ENCODE data around the gene FTO. TPM values are rescaled to one million over a fixed set of nuclear protein-coding genes. Genes with fewer than 3 reads are reported as not detected.

FTO gene
- total and polyA plus RNA-seq, 2 experiments from 2014 or later: 46.8 to 77.7 TPM

- H3K9me2 ChIP-seq (replicated peaks; ENCODE audit: insufficient read depth): no peaks in the 10 kb centered on the region
- peaks cover 24% of the 10 kb centered on the region for H3K4me1 ChIP-seq (ENCODE audit: insufficient read depth)
- TF ChIP-seq EZH2phosphoT487 (IDR thresholded peaks at IDR 0.05; ENCODE audit: low read depth, severe bottlenecking, unreplicated experiment): no peak
- TF ChIP-seq CTCF (IDR thresholded peaks at IDR 0.05; ENCODE audit: poor library complexity): no peak
- no peak for TF ChIP-seq EZH2 (IDR thresholded peaks at IDR 0.05; ENCODE audit: borderline replicate concordance)
- H3K4me3 ChIP-seq: no peak overlapping the region
- H3K36me3 ChIP-seq (replicated peaks; ENCODE audit: insufficient read depth, low read depth): no peaks in the 10 kb centered on the region
- no peaks in the 10 kb centered on the region for H3K9me3 ChIP-seq (ENCODE audit: low read depth)
- no peaks in the 10 kb centered on the region for H3K79me2 ChIP-seq
- no peak overlapping the region for H2AFZ ChIP-seq
- H3K4me2 ChIP-seq: no peak overlapping the region
- H4K20me1 ChIP-seq (ENCODE audit: insufficient read depth, poor library complexity, severe bottlenecking): no peaks in the 10 kb centered on the region
- 63% methylated on average over 5 of the region's 5 CpGs for WGBS (ENCODE audit: low lambda C conversion rate, missing lambda C conversion rate)
- DNase-seq (ENCODE audit: low spot score): no peak
- H3K27ac ChIP-seq: no peak overlapping the region
- no peaks in the 10 kb centered on the region for H3K27me3 ChIP-seq
Observed at GRCh38 chr16:54051821-54052220, 347.9 kb downstream of the FTO start.

GRCh38 chr16:54052271-54052670 is 348.3 kb downstream of the FTO start:
- Histone ChIP-seq H3K4me1 (ENCODE audit: insufficient read depth) (peaks cover 24% of the 10 kb centered on the region), H3K27me3 (no peaks in the 10 kb centered on the region), H3K79me2 (no peaks in the 10 kb centered on the region), H3K9me3 (ENCODE audit: low read depth) (no peaks in the 10 kb centered on the region), H3K9me2 (replicated peaks; ENCODE audit: insufficient read depth) (no peaks in the 10 kb centered on the region), H4K20me1 (ENCODE audit: insufficient read depth, poor library complexity, severe bottlenecking) (no peaks in the 10 kb centered on the region), H2AFZ (no peak overlapping the region), H3K36me3 (replicated peaks; ENCODE audit: insufficient read depth, low read depth) (no peaks in the 10 kb centered on the region), H3K27ac (no peak overlapping the region), H3K4me3 (no peak overlapping the region), H3K4me2 (no peak overlapping the region)
- TF ChIP-seq EZH2 (IDR thresholded peaks at IDR 0.05; ENCODE audit: borderline replicate concordance) (no peak), CTCF (IDR thresholded peaks at IDR 0.05; ENCODE audit: poor library complexity) (no peak), EZH2phosphoT487 (IDR thresholded peaks at IDR 0.05; ENCODE audit: low read depth, severe bottlenecking, unreplicated experiment) (no peak)
- DNase-seq (ENCODE audit: low spot score): no peak
- 77% methylated on average over 5 of the region's 5 CpGs for WGBS (ENCODE audit: low lambda C conversion rate, missing lambda C conversion rate)

GRCh38 chr16:54053891-54054820 is 350.2 kb downstream of the FTO start:
- Histone ChIP-seq H4K20me1 (ENCODE audit: insufficient read depth, poor library complexity, severe bottlenecking) (no peaks in the 10 kb centered on the region), H3K79me2 (no peaks in the 10 kb centered on the region), H3K27ac (no peak overlapping the region), H3K27me3 (no peaks in the 10 kb centered on the region), H3K36me3 (replicated peaks; ENCODE audit: insufficient read depth, low read depth) (no peaks in the 10 kb centered on the region), H3K4me2 (no peak overlapping the region), H2AFZ (no peak overlapping the region), H3K9me2 (replicated peaks; ENCODE audit: insufficient read depth) (no peaks in the 10 kb centered on the region), H3K4me1 (ENCODE audit: insufficient read depth) (peaks cover 22% of the 10 kb centered on the region), H3K9me3 (ENCODE audit: low read depth) (no peaks in the 10 kb centered on the region), H3K4me3 (no peak overlapping the region)
- 87% methylated on average over 16 of the region's 16 CpGs for WGBS (ENCODE audit: low lambda C conversion rate, missing lambda C conversion rate)
- TF ChIP-seq EZH2phosphoT487 (IDR thresholded peaks at IDR 0.05; ENCODE audit: low read depth, severe bottlenecking, unreplicated experiment) (no peak), CTCF (IDR thresholded peaks at IDR 0.05; ENCODE audit: poor library complexity) (no peak), EZH2 (IDR thresholded peaks at IDR 0.05; ENCODE audit: borderline replicate concordance) (no peak)
- no peak for DNase-seq (ENCODE audit: low spot score)

All from hepatocyte (in vitro differentiated cells).